HCT116 (cell line): ENCODE data around the gene SNX13. TPM values are rescaled to one million over a fixed set of nuclear protein-coding genes. Genes with fewer than 3 reads are reported as not detected.

Experiments used
- ATAC-seq: fragments of 200-7000 bp; cut with Tn5 transposase; 2 replicates; pipeline ENCODE4 v1.9.1; 2020; ENCODE audit warnings: mild to moderate bottlenecking, moderate library complexity
- BruUV-seq: library from RNA; stranded (reverse); fragments of 400-500 nt; replicated peaks from 2 replicates; lab custom pipeline; 2021; lab: Mats Ljungman, UMichigan
- CTCF ChIA-PET: fragments of 300-600 bp; sonication (Branson Sonifier 250); formaldehyde crosslinking; loops from one replicate; lab custom pipeline; 2021; ENCODE audit warnings: antibody characterized with exemption; lab: Charles Lee
- POLR2A ChIA-PET: fragments of 300-600, 350-600 bp; sonication (Branson Sonifier 250); formaldehyde crosslinking; loops from one replicate; lab custom pipeline; 2021; ENCODE audit warnings: antibody characterized with exemption; lab: Charles Lee
- RAD21 ChIA-PET, 2 experiments: fragments of 300-600 bp; sonication (Branson Sonifier 250); formaldehyde crosslinking; loops; one replicate each; lab custom pipeline; 2023; ENCODE audit warnings: low total read pairs in 2 of 2; ENCODE audit not compliant: uncharacterized antibody in 2 of 2, unreplicated experiment in 2 of 2, low non-redundant PET in 1 of 2; lab: Charles Lee
- DNase-seq: peaks from one replicate; pipeline ENCODE4 v3.0.0-alpha.2; 2010; ENCODE audit warnings: low read depth, low spot score
- H2AFZ ChIP-seq: fragments of 200-600 bp; shearing (Covaris generic), sonication (generic); 2 replicates; pipeline ENCODE4 v1.6.1; 2017; ENCODE audit warnings: low read depth, mixed run types, mixed read lengths, antibody characterized with exemption, low read length; ENCODE audit not compliant: poor library complexity, severe bottlenecking
- H3K27ac ChIP-seq: 2 replicates; pipeline ENCODE4 v1.5.1; 2012; ENCODE audit warnings: low read depth, low read length
- H3K27me3 ChIP-seq: fragments of 200-600 bp; sonication (generic); 2 replicates; pipeline ENCODE4 v1.6.1; 2016; ENCODE audit warnings: mixed run types, low read length, mixed read lengths; ENCODE audit not compliant: insufficient read depth
- H3K36me3 ChIP-seq, 2 experiments: fragments of 200-500 bp in 1 of 2; fragments of 200-600 bp in 1 of 2; sonication (Bioruptor generic) in 1 of 2; sonication (generic) in 1 of 2; 2 replicates each; pipeline versions ENCODE4 v1.5.1 to v1.6.1; 2014 to 2016; ENCODE audit warnings: low read length in 2 of 2, inconsistent platforms in 1 of 2, mixed read lengths in 1 of 2, mixed run types in 1 of 2; ENCODE audit not compliant: insufficient read depth in 2 of 2, control insufficient read depth in 1 of 2
- H3K4me1 ChIP-seq, 2 experiments: fragments of 200-600 bp in 1 of 2; sonication (generic) in 1 of 2; 2 replicates each; pipeline versions ENCODE4 v1.5.1 to v1.6.1; 2012 to 2017; ENCODE audit warnings: low read length in 2 of 2, inconsistent platforms in 1 of 2, mild to moderate bottlenecking in 1 of 2, mixed read lengths in 1 of 2, mixed run types in 1 of 2, moderate library complexity in 1 of 2; ENCODE audit not compliant: insufficient read depth in 2 of 2, control insufficient read depth in 1 of 2
- H3K4me2 ChIP-seq: fragments of 200-600 bp; sonication (generic); 2 replicates; pipeline ENCODE4 v1.6.1; 2017; ENCODE audit warnings: mixed run types, low read length, mixed read lengths
- H3K4me3 ChIP-seq, 2 experiments: fragments of 200-600 bp in 1 of 2; sonication (generic) in 1 of 2; replicated peaks in 1 of 2; 2 replicates each; pipeline ENCODE4 v1.5.1; 2011 to 2016; ENCODE audit warnings: low read length in 2 of 2, control low read depth in 1 of 2, low read depth in 1 of 2, mild to moderate bottlenecking in 1 of 2, mixed read lengths in 1 of 2, mixed run types in 1 of 2
- H3K79me2 ChIP-seq: fragments of 200-600 bp; sonication (generic); 2 replicates; pipeline ENCODE4 v1.6.1; 2017; ENCODE audit warnings: mild to moderate bottlenecking, mixed run types, low read length, moderate library complexity, mixed read lengths; ENCODE audit not compliant: insufficient read depth
- H3K9ac ChIP-seq: fragments of 200-600 bp; sonication (generic); 2 replicates; pipeline ENCODE4 v1.6.1; 2016; ENCODE audit warnings: low read length, mixed read lengths
- H3K9me2 ChIP-seq: fragments of 200-600 bp; sonication (generic), shearing (Covaris generic); 2 replicates; pipeline ENCODE4 v1.6.1; 2017; ENCODE audit warnings: mixed run types, mild to moderate bottlenecking, moderate library complexity; ENCODE audit not compliant: insufficient read depth
- H3K9me3 ChIP-seq, 2 experiments: fragments of 200-500 bp in 1 of 2; fragments of 200-600 bp in 1 of 2; sonication (Bioruptor generic) in 1 of 2; sonication (generic) in 1 of 2; 2 replicates each; pipeline ENCODE4 v1.6.1; 2014 to 2017; ENCODE audit warnings: low read length in 2 of 2, mixed read lengths in 2 of 2, inconsistent platforms in 1 of 2, low read depth in 1 of 2, mild to moderate bottlenecking in 1 of 2, mixed run types in 1 of 2, moderate library complexity in 1 of 2; ENCODE audit not compliant: control insufficient read depth in 1 of 2, insufficient read depth in 1 of 2
- H4K20me1 ChIP-seq: fragments of 200-600 bp; sonication (generic), shearing (Covaris generic); 2 replicates; pipeline ENCODE4 v1.6.1; 2017; ENCODE audit warnings: mixed run types, mild to moderate bottlenecking, moderate library complexity; ENCODE audit not compliant: insufficient read depth
- CBX3 ChIP-seq: IDR thresholded peaks from 2 replicates; pipeline ENCODE4 v1.6.1; 2012; ENCODE audit warnings: low read depth
- CEBPB ChIP-seq: IDR thresholded peaks from 2 replicates; pipeline ENCODE4 v1.6.1; 2012; ENCODE audit warnings: low read depth
- CTCF ChIP-seq, 3 experiments: fragments of 200-600 bp in 1 of 3; sonication (generic) in 1 of 3; IDR thresholded peaks in 2 of 3; conservative IDR thresholded peaks in 1 of 3; 2 replicates each; pipeline ENCODE4 v1.5.1; 2012 to 2017; ENCODE audit warnings: low read depth in 2 of 3, low read length in 2 of 3, antibody characterized with exemption in 1 of 3, borderline replicate concordance in 1 of 3, control low read depth in 1 of 3, mild to moderate bottlenecking in 1 of 3, mixed read lengths in 1 of 3, mixed run types in 1 of 3, moderate library complexity in 1 of 3; ENCODE audit not compliant: insufficient read depth in 1 of 3
- ELF1 ChIP-seq: IDR thresholded peaks from 2 replicates; pipeline ENCODE4 v1.6.1; 2012; ENCODE audit warnings: low read depth, borderline replicate concordance
- EZH2 ChIP-seq: fragments of 200-600 bp; sonication (generic); IDR thresholded peaks from 2 replicates; pipeline ENCODE4 v1.6.1; 2017; ENCODE audit warnings: antibody characterized with exemption, mixed run types
- EZH2phosphoT487 ChIP-seq: fragments of 200-600 bp; IDR thresholded peaks from 2 replicates; pipeline ENCODE4 v1.6.1; 2018; ENCODE audit warnings: antibody characterized with exemption, borderline replicate concordance
- FOSL1 ChIP-seq: IDR thresholded peaks from 2 replicates; pipeline ENCODE4 v1.6.1; 2012; ENCODE audit warnings: low read depth
- JUND ChIP-seq: IDR thresholded peaks from 2 replicates; pipeline ENCODE4 v1.6.1; 2012
- POLR2A ChIP-seq: IDR thresholded peaks from 2 replicates; pipeline ENCODE4 v1.7.0; 2011; ENCODE audit warnings: borderline replicate concordance; ENCODE audit not compliant: insufficient read depth, insufficient read length; ENCODE audit errors: extremely low read depth
- POLR2AphosphoS5 ChIP-seq: IDR thresholded peaks from 2 replicates; pipeline ENCODE4 v1.6.1; 2011; ENCODE audit warnings: mild to moderate bottlenecking, low read depth, low read length, moderate library complexity
- RAD21 ChIP-seq: IDR thresholded peaks from 2 replicates; pipeline ENCODE4 v1.6.1; 2012; ENCODE audit warnings: low read depth, mild to moderate bottlenecking
- SIN3A ChIP-seq: IDR thresholded peaks from 2 replicates; pipeline ENCODE4 v1.6.1; 2012; ENCODE audit warnings: low read depth
- SP1 ChIP-seq: IDR thresholded peaks from 2 replicates; pipeline ENCODE4 v1.6.1; 2012; ENCODE audit warnings: low read depth
- SRF ChIP-seq: IDR thresholded peaks from 2 replicates; pipeline ENCODE4 v1.6.1; 2012; ENCODE audit warnings: low read depth
- TCF7L2 ChIP-seq: IDR thresholded peaks from 2 replicates; pipeline ENCODE4 v1.7.0; 2011; ENCODE audit warnings: borderline replicate concordance, inconsistent platforms; ENCODE audit not compliant: insufficient read depth, insufficient read length; ENCODE audit errors: extremely low read depth
- YY1 ChIP-seq: IDR thresholded peaks from 2 replicates; pipeline ENCODE4 v1.6.1; 2011; ENCODE audit warnings: low read length, low read depth, moderate library complexity, mild to moderate bottlenecking; ENCODE audit not compliant: insufficient replicate concordance; ENCODE audit errors: extremely low read depth
- ZBTB33 ChIP-seq: IDR thresholded peaks from 2 replicates; pipeline ENCODE4 v1.6.1; 2011; ENCODE audit warnings: mild to moderate bottlenecking, low read length, moderate library complexity; ENCODE audit not compliant: insufficient replicate concordance; ENCODE audit errors: extremely low read depth
- ZFX ChIP-seq: fragments of 450-650 bp; IDR thresholded peaks from 2 replicates; pipeline ENCODE4 v1.6.1; 2017
- intact Hi-C: fragments of 100-400 bp; cut with micrococcal nuclease; formaldehyde crosslinking; loops from 2 replicates; pipeline ENCODE4 v1.10.0; 2022
- total RNA-seq: library from RNA; stranded (reverse); gene quantifications from one replicate; pipeline ENCODE4 v1.2.1, GENCODE V29; 2021; ENCODE audit not compliant: unreplicated experiment
- TF ChIP-seq, protein P1 (sequence below): IDR thresholded peaks from 2 replicates; pipeline ENCODE4 v1.6.1; 2012

The SNX13 gene
- total RNA-seq, 1 experiment from 2014 or later, result 33.4 TPM

DNA sequence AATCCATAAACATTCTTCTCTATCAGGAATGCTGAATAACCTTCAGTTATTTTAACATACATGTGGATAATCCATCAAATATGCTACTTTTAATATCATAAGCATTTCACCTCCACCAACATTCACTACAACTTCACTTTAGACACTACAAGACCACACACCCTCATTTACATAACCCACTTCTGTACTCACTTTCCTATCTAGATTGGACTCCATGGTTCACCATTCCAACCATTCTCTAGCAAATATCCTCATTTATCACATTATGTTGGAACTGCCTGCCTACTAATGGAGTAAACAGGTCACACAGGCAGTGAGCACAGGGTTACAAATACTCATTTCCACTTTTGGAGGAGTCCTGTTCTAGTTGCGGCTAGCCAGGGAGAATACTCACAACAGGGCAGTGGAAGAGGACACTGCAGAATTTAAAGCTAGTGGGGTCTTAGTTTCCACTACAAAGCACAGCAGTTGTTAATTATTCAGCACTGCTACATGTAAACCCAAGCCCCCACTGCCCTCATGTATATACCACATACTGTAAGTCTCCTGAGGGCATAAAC, 18.4 kb downstream of the SNX13 start (continued):
- no peak for TF ChIP-seq ZFX
- TF ChIP-seq JUND, result no peak
- TF ChIP-seq CBX3, result no peak

DNA sequence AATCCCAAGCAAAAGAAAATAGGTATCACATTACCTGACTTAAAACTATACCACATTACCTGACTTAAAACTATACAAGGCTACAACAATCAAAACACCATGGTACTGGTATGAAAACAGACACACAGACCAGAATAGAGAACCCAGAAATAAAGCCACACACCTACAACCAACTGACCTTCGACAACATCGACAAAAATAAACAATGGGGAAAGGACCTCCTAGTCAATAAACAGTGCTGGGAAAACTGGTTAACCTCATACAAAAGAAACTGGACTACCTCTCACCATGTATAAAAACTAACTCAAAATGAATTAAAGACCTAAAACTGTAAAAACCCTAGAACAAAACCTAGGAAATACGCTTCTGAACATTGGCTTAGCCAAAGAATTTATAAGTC, 22.5 kb downstream of the SNX13 start:
- Histone ChIP-seq H3K4me1 (no peaks in the 10 kb centered on the region; a peak in 1 of 4 replicates), H3K27ac (no peak overlapping the region), H3K27me3 (no peaks in the 10 kb centered on the region), H3K4me2 (no peak overlapping the region), H3K9me2 (no peaks in the 10 kb centered on the region), H3K9me3 (0 out of 4 replicates have a peak, but pooled peaks cover 4 to 6% of the 10 kb centered on the region in 2 experiments), H3K79me2 (peaks cover 100% of the 10 kb centered on the region), H3K4me3 (no peak overlapping the region), H3K36me3 (no peaks in the 10 kb centered on the region), H3K9ac (no peak overlapping the region), H4K20me1 (peaks cover 4% of the 10 kb centered on the region; the same call in 1 of the 2 replicates), H2AFZ (no peak overlapping the region)
- intact Hi-C loops, result no loop called here
- DNase-seq, result no peak
- no peak for ATAC-seq
- CTCF ChIA-PET, result no interaction called here
- RAD21 ChIA-PET, result no interaction called here
- POLR2A ChIA-PET, result no interaction called here
- no TSS peak for BruUV-seq
- TF ChIP-seq SIN3A (no peak), CBX3 (no peak), POLR2AphosphoS5 (no peak), FOSL1 (no peak), POLR2A (no peak), SRF (no peak), TCF7L2 (no peak), CEBPB (no peak), CTCF (IDR thresholded peaks at IDR 0.05 in 2 of 3, conservative IDR thresholded peaks at IDR 0.05 in 1 of 3; ENCODE audit: borderline replicate concordance in 1 of 3, insufficient read depth in 1 of 3, low read depth in 2 of 3, low read length in 2 of 3) (no peak), EZH2 (no peak), YY1 (no peak), ZFX (no peak), SP1 (no peak), ELF1 (no peak), EZH2phosphoT487 (no peak), ZBTB33 (no peak), RAD21 (no peak)
- TF ChIP-seq, protein P1, sequence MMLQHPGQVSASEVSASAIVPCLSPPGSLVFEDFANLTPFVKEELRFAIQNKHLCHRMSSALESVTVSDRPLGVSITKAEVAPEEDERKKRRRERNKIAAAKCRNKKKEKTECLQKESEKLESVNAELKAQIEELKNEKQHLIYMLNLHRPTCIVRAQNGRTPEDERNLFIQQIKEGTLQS, result no peak
